Keratinocyte (primary cell): ENCODE data around the gene SH3BP1.
A peak's percentile ranks its signal among the peaks of the same experiment; 100 is the strongest.

ENCODE experiments used
- CTCF ChIP-seq, 3 experiments: IDR thresholded peaks in 1 of 3; conservative IDR thresholded peaks in 1 of 3; optimal IDR thresholded peaks in 1 of 3; 2 replicates in 2 of 3; 3 replicates in 1 of 3; pipeline versions ENCODE3 to v1.5.1; 2011; ENCODE audit warnings: low read length in 3 of 3, mild to moderate bottlenecking in 3 of 3, moderate library complexity in 2 of 3, control low read depth in 1 of 3, inconsistent platforms in 1 of 3; ENCODE audit not compliant: insufficient read depth in 2 of 3; ENCODE audit errors: extremely low read depth in 1 of 3
- EZH2 ChIP-seq: IDR thresholded peaks from one replicate; pipeline ENCODE4 v1.6.1; 2012; ENCODE audit warnings: inconsistent platforms, mild to moderate bottlenecking, low read length, moderate library complexity

- TF ChIP-seq CTCF (optimal IDR thresholded peaks at IDR 0.05 in 1 of 3, IDR thresholded peaks at IDR 0.05 in 1 of 3, conservative IDR thresholded peaks at IDR 0.05 in 1 of 3; ENCODE audit: extremely low read depth in 1 of 3, insufficient read depth in 2 of 3, low read length in 3 of 3) (peak in 1 of 3 experiments; percentile 71), EZH2 (no peak)
Measured at GRCh38 chr22:37640591-37641560, 1.4 kb downstream of the SH3BP1 start.
